Activated T-helper 17 cell treated with anti-CD3 and anti-CD28 coated beads, Interleukin-2, amount 50 U/mL, for 72 hours (primary cell): ENCODE results near the gene MTNR1B. TPM values are rescaled to one million over a fixed set of nuclear protein-coding genes. Genes with fewer than 3 reads are reported as not detected.
A peak's percentile ranks its signal among the peaks of the same experiment; 100 is the strongest.

ENCODE experiments used
- ATAC-seq: fragments of 150-1000 bp; cut with Tn5 transposase; replicated peaks from 2 replicates; pipeline ENCODE4 v1.10.0; 2021; ENCODE audit warnings: mild to moderate bottlenecking, moderate library complexity
- H3K27ac Mint-ChIP-seq: one replicate; pipeline ENCODE4 v1.8.0; 2022; ENCODE audit warnings: mixed read lengths
- H3K27me3 Mint-ChIP-seq: one replicate; pipeline ENCODE4 v1.8.0; 2022; ENCODE audit warnings: mixed read lengths
- H3K36me3 Mint-ChIP-seq: one replicate; pipeline ENCODE4 v1.8.0; 2022; ENCODE audit warnings: low read depth, mild to moderate bottlenecking, mixed read lengths
- H3K4me1 Mint-ChIP-seq: one replicate; pipeline ENCODE4 v1.8.0; 2022; ENCODE audit warnings: mixed read lengths
- H3K4me3 Mint-ChIP-seq: one replicate; pipeline ENCODE4 v1.8.0; 2022; ENCODE audit warnings: mild to moderate bottlenecking, mixed read lengths
- H3K9me3 Mint-ChIP-seq: one replicate; pipeline ENCODE4 v1.8.0; 2022; ENCODE audit warnings: mixed read lengths
- total RNA-seq, 2 donors: library from RNA; stranded (reverse); gene quantifications; one replicate each; pipeline ENCODE4 v1.2.3, GENCODE V29; 2022

Gene MTNR1B
- total RNA-seq, 2 donors from 2014 or later, result not detected

DNA sequence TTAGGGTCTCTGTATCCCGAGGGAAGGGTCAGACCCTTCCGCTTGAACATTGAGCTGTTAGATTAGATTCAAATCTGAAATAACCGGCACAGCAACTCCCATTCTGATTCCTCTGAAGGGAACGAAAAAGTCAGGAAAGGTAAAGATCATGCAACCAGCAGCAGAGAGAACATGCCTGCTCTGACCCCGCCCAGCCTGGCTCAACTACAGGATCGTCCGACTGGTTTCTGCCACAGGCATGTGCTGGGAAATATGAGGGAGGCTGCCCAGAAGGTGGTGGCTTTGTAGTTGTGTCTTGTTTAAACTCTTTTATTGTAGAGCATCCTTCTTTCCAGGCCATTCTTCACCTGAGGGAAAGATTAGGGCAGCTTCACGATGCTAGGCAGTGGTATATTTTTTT lies 5.0 kb upstream of the MTNR1B start:
- Mint-ChIP-seq H3K36me3 (no peaks in the 10 kb centered on the region), H3K9me3 (no peaks in the 10 kb centered on the region), H3K27ac (no peak overlapping the region), H3K4me1 (no peaks in the 10 kb centered on the region), H3K27me3 (peaks cover 4% of the 10 kb centered on the region), H3K4me3 (no peak overlapping the region)
- ATAC-seq, result no peak

DNA sequence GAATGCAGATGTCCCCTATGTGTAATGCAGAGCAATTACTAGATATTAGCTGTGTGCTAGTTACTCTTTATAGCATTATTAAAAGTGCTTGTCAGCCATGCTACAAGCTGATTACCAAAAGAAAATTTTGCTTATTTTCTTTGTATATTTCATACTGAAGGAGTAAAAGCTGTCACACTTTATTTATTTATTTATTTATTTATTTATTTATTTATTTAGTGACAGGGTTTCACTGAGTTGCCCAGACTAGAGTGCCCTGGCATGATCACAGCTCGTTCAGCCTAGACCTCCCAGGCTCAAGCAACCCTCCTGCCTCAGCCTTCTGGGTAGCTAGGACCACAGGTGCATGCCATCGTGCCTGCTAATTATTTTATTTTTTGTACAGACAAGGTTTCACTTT lies 4.3 kb upstream of the MTNR1B start:
- Mint-ChIP-seq H3K9me3 (no peaks in the 10 kb centered on the region), H3K36me3 (no peaks in the 10 kb centered on the region), H3K27me3 (peaks cover 8% of the 10 kb centered on the region), H3K4me1 (no peaks in the 10 kb centered on the region), H3K4me3 (no peak overlapping the region), H3K27ac (no peak overlapping the region)
- no peak for ATAC-seq

DNA sequence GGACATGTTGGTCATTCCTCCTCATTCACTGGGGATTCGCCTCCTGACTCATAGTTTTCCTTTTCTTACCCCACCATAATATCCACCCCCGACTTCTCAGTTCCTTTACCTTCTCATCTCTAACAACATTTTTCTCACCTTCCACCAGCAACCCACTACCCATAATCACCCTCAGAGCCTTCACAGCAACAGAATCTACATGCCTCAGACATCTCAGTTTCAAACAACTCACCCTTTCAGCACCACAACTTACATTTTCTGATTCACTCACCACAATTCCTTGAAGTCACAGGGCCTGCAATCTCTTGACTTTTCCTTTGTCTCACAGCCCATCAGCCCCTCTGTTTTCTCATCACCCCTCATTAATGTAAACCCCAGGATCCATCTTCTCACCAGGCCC lies 2.3 kb upstream of the MTNR1B start:
- Mint-ChIP-seq H3K27me3 (peaks cover 9% of the 10 kb centered on the region), H3K9me3 (no peaks in the 10 kb centered on the region), H3K27ac (no peak overlapping the region), H3K36me3 (no peaks in the 10 kb centered on the region), H3K4me1 (no peaks in the 10 kb centered on the region), H3K4me3 (no peak overlapping the region)
- ATAC-seq, result peak; percentile 81

DNA sequence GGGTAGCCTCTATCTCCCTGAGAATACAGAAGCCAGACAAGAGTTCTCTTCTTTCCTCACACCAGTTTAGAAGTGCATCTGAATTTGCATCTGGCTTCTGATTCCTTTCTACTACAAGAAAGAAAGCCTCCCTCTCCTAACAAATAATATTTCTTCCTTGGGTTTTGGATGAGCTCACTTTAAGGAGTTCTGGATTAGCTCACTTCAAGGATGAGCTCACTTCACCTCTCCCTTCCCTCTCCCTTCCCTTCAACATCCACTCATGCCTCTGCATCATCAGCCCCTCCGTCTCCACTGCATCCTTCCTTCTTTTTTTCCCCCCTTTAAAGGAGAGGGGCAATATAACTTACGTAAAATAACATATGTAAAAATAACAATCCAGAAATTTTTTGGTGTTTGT lies 1.6 kb upstream of the MTNR1B start:
- H3K4me1 Mint-ChIP-seq, result no peaks in the 10 kb centered on the region

DNA sequence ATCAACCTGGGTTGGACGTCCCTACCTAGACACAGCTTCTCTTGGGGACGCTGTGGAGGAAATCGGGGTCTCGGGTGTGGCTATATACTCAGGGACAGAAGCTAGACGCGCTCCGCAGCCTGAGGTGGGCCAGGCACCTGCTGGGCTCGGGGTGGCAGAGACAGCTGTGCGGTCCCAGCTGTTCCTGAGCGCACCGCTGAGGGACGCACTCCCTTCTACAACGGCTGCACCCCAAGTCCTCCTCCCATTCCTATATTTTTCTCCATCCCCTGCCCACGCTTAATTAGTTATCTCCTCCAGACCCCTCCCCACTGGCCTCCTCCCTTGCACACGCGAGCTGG lies 188 bp upstream of the MTNR1B start:
- no peak overlapping the region for H3K4me3 Mint-ChIP-seq
- peaks cover 20% of the 10 kb centered on the region for H3K27me3 Mint-ChIP-seq
- no peak for ATAC-seq
- no peaks in the 10 kb centered on the region for H3K4me1 Mint-ChIP-seq
- H3K27ac Mint-ChIP-seq, result no peak overlapping the region
- H3K9me3 Mint-ChIP-seq, result no peaks in the 10 kb centered on the region
- H3K36me3 Mint-ChIP-seq, result no peaks in the 10 kb centered on the region

More for the DNA sequence above, 1.6 kb upstream of the MTNR1B start:
- ATAC-seq, result no peak
- Mint-ChIP-seq H3K4me3 (no peak overlapping the region), H3K27me3 (peaks cover 12% of the 10 kb centered on the region), H3K9me3 (no peaks in the 10 kb centered on the region), H3K36me3 (no peaks in the 10 kb centered on the region), H3K27ac (no peak overlapping the region)

DNA sequence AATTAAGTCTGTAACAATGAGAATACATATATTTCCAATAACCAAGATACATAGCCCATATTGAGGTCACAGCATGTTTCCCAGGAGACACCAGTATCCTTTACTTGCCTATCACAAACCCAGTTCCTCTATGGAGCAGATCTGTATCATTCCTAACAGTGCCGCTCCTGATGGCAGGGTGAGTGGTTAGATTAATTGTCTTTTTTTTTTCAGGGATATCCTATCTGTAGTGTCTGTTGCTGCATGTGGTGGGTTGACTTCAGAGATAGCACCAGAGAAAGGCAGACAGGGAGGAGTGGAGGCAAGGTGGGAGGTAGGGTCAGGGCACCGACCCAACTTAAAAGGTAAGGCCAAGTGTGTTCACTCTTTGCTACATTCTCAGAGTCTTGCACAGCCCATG lies 2.8 kb downstream of the MTNR1B start:
- Mint-ChIP-seq H3K9me3 (no peaks in the 10 kb centered on the region), H3K4me3 (no peak overlapping the region), H3K27ac (no peak overlapping the region), H3K4me1 (no peaks in the 10 kb centered on the region), H3K27me3 (peaks cover 17% of the 10 kb centered on the region), H3K36me3 (no peaks in the 10 kb centered on the region)
- no peak for ATAC-seq

DNA sequence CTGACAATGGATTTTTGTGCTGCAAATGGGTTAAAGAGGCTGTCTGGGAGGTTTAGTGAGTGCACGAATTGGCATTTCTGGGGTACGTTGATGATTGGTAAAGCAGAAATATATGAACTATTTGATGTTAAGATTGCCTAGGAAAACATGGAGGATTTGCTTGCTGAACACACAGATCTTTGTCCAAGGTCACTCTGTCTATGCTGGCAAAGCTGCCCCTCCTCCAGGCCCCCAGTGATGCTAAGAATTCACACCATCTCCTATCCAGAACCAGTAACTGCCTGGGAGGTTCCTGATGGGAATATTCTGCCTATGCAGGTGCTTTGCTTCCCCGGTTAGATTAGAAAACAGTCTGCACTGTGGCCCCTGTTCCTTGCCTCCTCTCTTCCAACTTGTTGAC lies 5.8 kb downstream of the MTNR1B start:
- no peaks in the 10 kb centered on the region for H3K36me3 Mint-ChIP-seq
- H3K4me1 Mint-ChIP-seq, result no peaks in the 10 kb centered on the region
- H3K27ac Mint-ChIP-seq, result no peak overlapping the region
- H3K9me3 Mint-ChIP-seq, result no peaks in the 10 kb centered on the region
- ATAC-seq, result no peak
- peaks cover 15% of the 10 kb centered on the region for H3K27me3 Mint-ChIP-seq
- H3K4me3 Mint-ChIP-seq, result no peak overlapping the region

DNA sequence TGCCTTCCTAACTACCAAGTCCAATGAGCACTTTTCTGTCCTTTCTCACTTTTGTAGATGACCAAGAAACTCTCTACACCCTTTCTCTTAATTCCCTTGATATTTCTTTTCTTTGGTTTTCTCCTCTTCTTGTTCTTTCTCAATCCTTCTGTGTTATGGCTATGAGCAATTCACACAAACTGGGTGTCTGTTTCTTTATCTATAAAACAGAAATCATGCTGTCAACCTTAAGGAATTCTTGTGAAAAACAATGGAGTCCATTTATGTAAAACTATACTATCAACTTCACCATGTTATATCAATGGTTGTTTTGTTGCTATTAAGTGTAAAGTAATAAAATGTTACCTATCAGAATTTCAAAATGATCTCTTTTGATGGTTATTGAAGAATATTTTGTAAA lies 7.2 kb downstream of the MTNR1B start:
- Mint-ChIP-seq H3K36me3 (no peaks in the 10 kb centered on the region), H3K27ac (no peak overlapping the region), H3K4me1 (no peaks in the 10 kb centered on the region), H3K27me3 (peaks cover 14% of the 10 kb centered on the region), H3K9me3 (no peaks in the 10 kb centered on the region), H3K4me3 (no peak overlapping the region)
- ATAC-seq, result no peak

DNA sequence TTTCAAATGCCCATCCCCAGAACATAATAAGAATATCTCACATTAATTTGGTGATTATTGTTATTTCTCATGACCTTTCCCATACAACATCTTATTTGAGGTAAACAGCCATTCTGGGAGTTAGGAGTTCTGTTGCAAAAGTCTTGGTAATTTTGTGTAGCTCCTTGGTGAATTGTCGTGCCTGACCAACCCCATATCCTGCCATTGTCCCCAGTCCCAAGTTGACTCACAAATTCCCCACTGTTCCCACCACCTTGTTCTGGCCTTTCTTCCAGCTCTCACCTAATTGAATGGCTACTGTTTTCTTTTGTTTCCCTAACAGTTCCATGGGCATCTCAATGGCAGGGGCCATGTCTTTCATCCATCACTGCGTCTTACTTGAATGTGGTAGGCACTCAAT lies 8.0 kb downstream of the MTNR1B start:
- H3K4me1 Mint-ChIP-seq, result no peaks in the 10 kb centered on the region
- no peaks in the 10 kb centered on the region for H3K36me3 Mint-ChIP-seq
- no peak overlapping the region for H3K27ac Mint-ChIP-seq
- no peaks in the 10 kb centered on the region for H3K9me3 Mint-ChIP-seq
- no peak for ATAC-seq
- H3K27me3 Mint-ChIP-seq, result peaks cover 14% of the 10 kb centered on the region
- H3K4me3 Mint-ChIP-seq, result no peak overlapping the region

DNA sequence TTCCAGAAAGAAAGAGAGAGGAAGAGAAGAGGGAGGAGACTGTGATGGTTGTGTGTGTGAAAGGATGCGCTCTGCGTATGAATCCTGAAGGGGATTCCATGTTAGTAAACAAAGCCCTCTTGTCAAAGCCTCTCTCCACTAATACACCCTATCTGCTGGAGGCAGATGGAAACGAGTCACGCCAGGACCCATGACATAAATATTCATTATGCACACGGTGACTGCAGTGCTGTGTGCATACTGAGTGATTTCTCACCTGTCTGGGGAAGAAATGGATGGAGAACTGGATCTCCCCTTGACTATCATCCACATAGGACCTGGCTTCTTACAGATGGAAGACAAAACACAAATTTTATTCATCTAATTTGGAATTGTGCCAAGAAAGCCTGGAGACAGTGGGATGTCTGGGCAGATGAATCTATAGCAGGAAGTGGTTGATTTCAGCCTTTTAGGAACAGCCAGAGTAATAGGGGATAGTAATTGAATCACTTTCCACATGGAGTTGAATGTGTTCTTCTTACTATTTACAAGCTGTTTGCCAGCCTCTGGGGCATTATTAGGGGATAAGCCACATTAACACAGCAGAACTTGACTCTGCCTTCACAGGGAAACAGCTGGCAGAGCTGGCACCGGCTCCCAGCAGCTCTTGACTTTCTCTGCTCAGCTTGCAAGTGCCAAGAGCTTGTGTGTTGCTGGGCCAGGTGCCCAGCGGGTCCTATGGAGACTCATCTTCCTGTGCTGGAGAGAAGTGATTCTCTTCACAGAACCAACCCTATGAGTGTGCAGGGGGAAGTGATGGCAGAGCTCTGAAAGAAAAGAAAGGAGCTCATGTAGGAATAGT lies 9.0 kb downstream of the MTNR1B start:
- Mint-ChIP-seq H3K4me3 (no peak overlapping the region), H3K9me3 (no peaks in the 10 kb centered on the region), H3K4me1 (peaks cover 5% of the 10 kb centered on the region), H3K27me3 (peaks cover 8% of the 10 kb centered on the region), H3K36me3 (no peaks in the 10 kb centered on the region), H3K27ac (no peak overlapping the region)
- ATAC-seq, result no peak

DNA sequence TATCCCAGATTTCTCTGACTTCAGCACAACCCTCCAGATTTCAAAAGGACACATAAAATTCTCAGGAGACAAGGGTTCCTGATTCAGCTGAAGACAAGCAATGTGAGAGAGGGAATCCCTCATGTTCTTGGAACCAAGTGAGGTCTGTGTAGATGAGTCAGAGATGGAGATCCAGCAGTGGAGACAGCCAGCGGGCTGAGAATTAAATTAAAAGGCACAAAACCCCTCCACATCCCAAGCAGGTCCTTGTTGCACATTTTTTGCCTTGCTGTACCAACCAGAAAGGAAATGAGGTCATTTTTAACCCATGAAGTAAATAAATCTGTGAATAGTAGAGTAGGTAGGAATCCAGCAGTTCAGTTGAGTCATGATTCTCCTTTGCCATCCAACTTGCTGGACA lies 9.7 kb downstream of the MTNR1B start:
- H3K4me3 Mint-ChIP-seq, result no peak overlapping the region
- peaks cover 7% of the 10 kb centered on the region for H3K27me3 Mint-ChIP-seq
- no peak overlapping the region for H3K27ac Mint-ChIP-seq
- no peaks in the 10 kb centered on the region for H3K36me3 Mint-ChIP-seq
- ATAC-seq, result no peak
- H3K4me1 Mint-ChIP-seq, result peaks cover 5% of the 10 kb centered on the region
- H3K9me3 Mint-ChIP-seq, result no peaks in the 10 kb centered on the region

DNA sequence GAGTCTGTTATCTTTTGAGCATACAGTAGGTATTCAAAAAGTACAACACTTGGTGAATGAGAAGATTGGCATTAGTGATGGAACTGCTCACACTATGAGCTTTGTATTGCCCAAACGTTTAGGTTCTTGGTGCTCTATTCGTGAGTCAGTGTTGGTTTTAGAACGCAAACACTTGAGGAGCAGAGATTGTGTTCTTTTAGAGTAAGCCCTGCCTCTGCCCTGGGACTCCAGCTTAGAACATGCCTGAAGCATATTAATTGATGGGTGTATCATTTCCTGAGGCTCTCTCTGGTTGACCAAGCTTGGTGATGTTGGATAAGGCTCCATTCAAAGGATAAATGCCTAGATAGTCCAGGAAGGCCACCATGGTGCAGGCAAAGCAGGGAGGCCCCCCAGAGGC lies 10.9 kb downstream of the MTNR1B start:
- ATAC-seq, result no peak
- H3K27me3 Mint-ChIP-seq, result peaks cover 11% of the 10 kb centered on the region
- H3K9me3 Mint-ChIP-seq, result no peaks in the 10 kb centered on the region
- H3K36me3 Mint-ChIP-seq, result no peaks in the 10 kb centered on the region
- H3K4me3 Mint-ChIP-seq, result no peak overlapping the region
- H3K27ac Mint-ChIP-seq, result no peak overlapping the region
- H3K4me1 Mint-ChIP-seq, result peaks cover 5% of the 10 kb centered on the region

DNA sequence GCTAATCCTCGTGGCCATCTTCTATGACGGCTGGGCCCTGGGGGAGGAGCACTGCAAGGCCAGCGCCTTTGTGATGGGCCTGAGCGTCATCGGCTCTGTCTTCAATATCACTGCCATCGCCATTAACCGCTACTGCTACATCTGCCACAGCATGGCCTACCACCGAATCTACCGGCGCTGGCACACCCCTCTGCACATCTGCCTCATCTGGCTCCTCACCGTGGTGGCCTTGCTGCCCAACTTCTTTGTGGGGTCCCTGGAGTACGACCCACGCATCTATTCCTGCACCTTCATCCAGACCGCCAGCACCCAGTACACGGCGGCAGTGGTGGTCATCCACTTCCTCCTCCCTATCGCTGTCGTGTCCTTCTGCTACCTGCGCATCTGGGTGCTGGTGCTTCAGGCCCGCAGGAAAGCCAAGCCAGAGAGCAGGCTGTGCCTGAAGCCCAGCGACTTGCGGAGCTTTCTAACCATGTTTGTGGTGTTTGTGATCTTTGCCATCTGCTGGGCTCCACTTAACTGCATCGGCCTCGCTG lies 12.1 kb downstream of the MTNR1B start:
- no peaks in the 10 kb centered on the region for H3K36me3 Mint-ChIP-seq
- no peaks in the 10 kb centered on the region for H3K9me3 Mint-ChIP-seq
- peaks cover 5% of the 10 kb centered on the region for H3K4me1 Mint-ChIP-seq
- H3K27ac Mint-ChIP-seq, result no peak overlapping the region
- no peak for ATAC-seq
- H3K4me3 Mint-ChIP-seq, result no peak overlapping the region
- H3K27me3 Mint-ChIP-seq, result peaks cover 12% of the 10 kb centered on the region

DNA sequence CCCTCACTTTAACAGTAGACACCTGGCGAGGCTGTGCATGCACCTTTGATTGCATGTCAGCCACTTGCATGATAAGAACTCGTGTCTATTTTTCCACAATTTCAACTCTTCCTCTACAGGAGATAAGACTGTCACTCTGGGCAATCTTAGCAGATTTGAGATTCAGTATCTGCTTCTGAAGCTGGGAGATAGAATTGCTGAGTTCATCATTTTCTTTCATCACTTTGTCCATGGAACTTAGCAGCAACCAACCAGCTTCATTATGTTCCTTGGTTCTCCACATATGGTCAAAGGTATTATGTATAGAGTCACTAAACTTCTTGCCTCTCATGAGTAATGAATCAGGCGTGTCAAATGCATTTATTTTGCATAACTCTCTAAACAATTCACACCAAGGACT lies 17.1 kb downstream of the MTNR1B start:
- ATAC-seq, result no peak
- no peaks in the 10 kb centered on the region for H3K36me3 Mint-ChIP-seq
- peaks cover 14% of the 10 kb centered on the region for H3K27me3 Mint-ChIP-seq
- no peak overlapping the region for H3K4me3 Mint-ChIP-seq
- H3K4me1 Mint-ChIP-seq, result peaks cover 5% of the 10 kb centered on the region
- H3K27ac Mint-ChIP-seq, result no peak overlapping the region
- H3K9me3 Mint-ChIP-seq, result no peaks in the 10 kb centered on the region

DNA sequence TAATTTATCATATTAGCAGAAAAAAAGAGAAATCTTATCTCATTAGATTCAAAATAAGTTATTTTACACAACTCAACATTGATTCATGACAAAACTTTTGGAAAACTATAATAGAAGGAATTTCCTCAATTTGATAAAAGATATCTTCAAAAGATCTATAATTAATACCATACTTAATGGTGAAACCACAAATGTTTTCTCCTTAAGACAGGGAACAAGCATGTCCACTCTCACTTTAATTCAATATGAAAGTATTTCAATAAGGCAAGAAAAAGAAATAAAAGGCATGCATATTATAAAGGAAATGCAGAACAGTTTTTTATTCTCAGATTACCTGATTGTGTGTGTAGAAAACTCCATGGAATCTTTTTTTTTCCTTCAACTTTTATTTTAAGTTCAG lies 23.6 kb downstream of the MTNR1B start:
- no peak for ATAC-seq
- Mint-ChIP-seq H3K27ac (no peak overlapping the region), H3K4me3 (no peak overlapping the region), H3K36me3 (no peaks in the 10 kb centered on the region), H3K27me3 (peaks cover 11% of the 10 kb centered on the region), H3K4me1 (no peaks in the 10 kb centered on the region), H3K9me3 (no peaks in the 10 kb centered on the region)
